Activated T-cell treated with anti-CD3 and anti-CD28 coated beads, Interleukin-2, amount 50 U/mL, for 1 hour (primary cell): ENCODE results near the gene TMBIM4.

Experiments
- DNase-seq: peaks from one replicate; pipeline ENCODE4 v3.0.0-alpha.2; 2020

The TMBIM4 gene

DNA sequence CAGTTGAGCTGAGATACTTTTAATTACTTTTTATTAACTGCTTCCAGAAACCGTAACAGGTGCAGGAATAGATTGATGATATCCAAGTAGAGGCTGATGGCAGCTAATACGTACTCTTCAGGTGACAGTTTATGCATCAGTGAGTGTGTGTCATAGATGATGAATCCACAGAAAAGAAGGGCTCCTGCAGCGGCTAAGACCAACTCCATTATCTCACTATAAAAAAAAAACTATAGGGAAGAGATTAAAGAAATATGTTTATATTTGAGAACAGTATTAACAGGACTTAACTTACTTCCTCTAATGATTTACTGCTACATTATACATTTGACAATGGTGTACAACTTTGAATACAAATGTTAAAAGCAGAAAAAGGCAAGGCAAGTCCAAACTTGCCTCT, 31.9 kb downstream of the TMBIM4 start:
- DNase-seq = no peak

DNA sequence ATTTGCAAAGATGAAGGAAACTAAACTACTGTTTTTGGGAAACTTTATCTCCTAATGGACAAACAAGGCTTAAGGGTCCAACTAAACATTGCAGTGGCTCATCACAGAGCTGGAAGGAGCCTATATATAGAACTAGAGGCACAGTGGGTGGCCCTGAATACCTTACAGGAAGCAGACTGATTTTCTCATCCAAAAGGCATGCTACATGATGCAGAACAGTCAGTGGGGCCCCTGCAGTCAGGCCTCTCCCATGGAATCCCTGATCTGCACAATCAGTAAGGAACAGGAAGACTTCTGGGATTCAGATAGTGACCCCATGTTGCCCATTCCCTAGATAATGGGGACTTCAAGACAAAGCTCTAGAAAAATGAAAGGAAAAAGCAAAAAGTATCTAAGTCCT, 37.4 kb downstream of the TMBIM4 start:
- no peak for DNase-seq

- DNase-seq = no peak
Observed at GRCh38 chr12:66131067-66131688, 38.6 kb downstream of the TMBIM4 start.

DNA sequence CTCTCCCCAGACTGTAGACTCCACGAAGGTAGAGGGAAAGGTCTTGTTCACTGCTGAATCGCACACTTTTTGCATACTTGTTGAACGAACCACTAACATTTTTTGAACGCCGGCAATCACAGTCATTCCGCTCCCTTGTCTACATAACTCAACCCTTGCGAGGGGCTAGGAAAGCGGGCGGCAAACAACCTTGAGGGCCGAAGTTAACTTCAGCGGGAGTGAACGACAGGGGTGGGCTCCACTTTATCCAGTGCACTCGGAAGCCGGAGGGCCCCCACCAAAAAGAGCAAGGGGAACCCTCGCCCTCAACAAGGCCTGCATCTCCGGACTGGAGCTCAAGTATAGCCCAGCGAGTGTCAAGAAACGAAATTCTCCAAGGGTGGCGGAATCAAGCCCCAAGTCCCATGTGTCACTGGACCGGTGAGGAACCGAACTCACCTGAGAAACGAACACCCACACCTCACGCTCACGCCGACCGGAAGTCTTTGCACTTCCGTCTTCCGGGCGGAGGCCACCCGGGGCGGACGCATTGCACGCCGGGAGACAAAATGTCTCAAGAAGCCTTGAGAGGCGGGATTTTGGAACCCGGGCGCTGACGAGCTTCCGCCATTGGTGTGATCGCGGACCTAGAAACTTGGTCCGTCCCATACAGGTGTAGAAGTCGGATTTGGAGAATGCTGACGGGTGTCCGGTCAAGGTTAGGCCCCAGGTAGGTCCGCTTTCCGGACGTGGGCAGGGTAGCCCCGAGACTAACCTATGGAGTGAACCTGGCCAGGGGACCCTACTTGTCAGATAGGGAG, 39.3 kb downstream of the TMBIM4 start, which contains the start of gene LLPH:
Gene LLPH, minus strand, starts transcription at position 484 of the 800 bp plus-strand sequence. CDS start 1,644 bp downstream, outside the sequence.
- DNase-seq = peak; percentile 86

- no peak for DNase-seq
Observed at GRCh38 chr12:66129934-66130266, 39.9 kb downstream of the TMBIM4 start.

- DNase-seq = no peak
Observed at GRCh38 chr12:66127650-66128049, 42.1 kb downstream of the TMBIM4 start.

DNA sequence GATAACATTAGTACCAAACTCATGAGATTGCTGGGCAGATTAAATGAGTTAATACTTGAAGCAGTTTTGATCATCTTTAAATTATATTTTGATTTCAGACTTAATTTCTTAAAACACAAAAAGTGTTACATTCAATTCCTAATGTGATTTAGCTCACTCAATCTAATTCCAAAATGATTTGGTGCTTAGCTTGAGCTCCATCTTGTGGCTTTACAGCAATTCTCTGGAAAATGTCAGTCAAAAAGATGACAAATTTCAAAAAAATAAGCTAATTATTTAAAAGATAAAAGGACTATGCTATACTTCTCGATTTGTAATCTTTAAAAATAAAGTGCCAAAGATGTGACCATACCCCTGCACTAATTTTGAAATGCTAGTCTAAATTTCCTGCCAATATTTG, 49.3 kb downstream of the TMBIM4 start:
- no peak for DNase-seq

DNA sequence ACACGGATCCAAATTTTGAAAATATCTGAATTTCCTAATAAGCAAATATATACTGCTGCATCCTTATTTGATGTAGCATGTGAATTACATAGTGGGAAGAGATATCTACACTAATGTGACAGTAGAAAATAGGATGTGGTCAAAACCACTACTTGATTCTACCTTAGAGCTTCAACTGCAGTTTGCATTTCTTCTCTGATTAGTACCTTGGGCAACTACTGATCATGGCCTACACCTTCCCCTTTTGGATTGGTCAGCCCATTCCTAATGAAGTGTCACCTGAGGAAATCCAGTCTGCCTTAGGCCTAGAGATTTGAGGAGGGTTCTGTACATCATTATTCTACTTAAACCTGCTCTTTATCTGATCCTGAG, 49.9 kb downstream of the TMBIM4 start:
- DNase-seq = no peak

DNA sequence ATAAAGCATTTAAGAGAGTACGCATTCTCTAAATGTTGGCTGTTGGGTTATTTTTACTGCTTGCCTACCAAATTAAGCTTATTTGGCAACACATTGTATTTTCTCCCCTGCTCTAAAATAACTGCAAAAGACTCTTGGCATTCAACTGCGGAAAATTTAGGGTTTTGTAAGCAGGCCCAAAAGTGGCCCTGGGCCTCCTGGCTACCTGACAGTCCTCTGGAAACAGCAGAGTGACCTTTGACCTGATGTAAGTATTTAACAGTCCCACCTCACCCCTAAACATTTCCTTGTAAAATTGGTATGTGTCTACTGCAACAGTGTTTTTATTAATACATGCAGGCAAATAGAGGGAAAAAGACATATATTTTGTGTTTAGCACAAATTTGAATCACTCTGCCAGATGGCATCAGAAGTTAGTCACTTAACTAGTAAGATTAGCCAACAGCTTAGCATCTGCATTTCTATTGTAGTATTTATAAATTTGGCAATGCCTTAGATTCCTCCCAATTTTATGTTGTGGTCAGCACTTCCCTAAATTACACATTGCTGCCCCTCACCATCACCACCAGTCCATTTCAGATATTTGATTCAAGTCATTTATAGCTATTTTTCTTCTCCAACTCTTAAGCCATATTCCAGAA, 50.4 kb downstream of the TMBIM4 start:
- DNase-seq = no peak

DNA sequence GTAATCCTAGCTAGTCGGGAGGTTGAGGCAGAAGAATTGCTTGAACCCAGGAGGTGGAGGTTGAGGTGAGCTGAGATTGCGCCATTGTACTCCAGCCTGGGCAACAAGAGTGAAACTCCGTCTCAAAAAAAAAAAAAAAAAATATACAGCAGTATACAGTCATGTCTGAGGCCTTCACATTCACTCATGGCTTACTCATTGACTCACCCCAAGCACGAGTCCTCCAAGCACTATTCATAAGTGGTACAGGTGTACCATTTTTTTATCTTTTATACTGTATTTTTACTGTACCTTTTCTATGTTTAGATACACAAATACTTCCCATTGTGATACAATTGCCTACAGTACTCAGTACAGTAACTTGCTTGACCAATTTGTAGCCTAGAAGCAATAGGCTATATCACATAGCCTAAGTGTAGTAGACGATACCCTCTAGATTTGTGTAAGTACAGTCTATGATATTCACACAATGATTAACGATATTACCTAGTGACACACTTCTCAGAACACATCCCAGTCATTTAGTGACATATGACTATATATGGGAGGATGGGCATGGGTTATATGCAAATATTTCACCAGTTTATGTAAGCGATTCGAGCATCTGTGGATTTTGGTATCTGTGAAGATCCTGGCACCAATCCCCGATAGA, 51.4 kb downstream of the TMBIM4 start:
- DNase-seq = no peak

DNA sequence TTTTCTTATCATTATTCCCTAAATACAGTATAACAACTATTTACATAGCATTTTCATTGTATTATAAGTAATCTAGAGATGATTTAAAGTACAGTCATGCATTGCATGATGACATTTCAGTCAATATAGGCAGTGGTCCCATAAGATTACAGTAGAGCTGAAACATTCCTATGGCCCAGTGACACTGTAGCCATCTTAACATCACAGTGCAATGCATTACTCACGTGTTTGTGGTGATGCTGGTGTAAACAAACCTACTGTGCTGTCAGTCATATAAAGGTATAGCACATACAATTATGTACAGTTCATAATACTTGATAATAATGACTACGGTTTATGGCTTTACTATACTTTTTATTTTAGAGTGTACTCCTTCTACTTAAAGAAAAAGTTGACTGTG, 52.6 kb downstream of the TMBIM4 start:
- no peak for DNase-seq

DNA sequence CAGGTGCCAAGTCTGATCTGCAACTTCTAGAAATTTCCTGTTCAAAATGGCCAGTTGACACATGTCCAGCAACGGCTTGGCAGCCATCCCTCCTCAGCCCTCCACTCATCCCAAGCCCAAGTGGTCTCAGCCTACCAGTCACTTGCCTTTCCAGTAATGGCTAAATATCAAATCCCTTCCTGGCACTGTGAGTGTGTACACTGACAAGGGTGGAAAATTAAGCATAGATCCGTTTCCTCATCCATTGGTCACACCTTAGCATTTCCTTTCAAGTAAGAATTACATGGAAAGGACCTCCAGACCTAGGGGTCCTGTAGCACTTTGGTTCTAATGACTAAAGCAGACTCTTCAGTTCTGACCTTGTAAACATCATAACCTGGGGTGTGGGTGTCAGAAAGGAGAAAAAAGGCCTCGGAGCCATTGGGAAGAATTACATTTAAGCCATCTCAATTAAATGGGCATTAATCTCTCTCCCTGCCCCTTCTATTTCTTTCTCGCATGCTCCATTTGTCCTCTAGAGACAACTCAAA, 54.7 kb downstream of the TMBIM4 start:
- DNase-seq = no peak

DNA sequence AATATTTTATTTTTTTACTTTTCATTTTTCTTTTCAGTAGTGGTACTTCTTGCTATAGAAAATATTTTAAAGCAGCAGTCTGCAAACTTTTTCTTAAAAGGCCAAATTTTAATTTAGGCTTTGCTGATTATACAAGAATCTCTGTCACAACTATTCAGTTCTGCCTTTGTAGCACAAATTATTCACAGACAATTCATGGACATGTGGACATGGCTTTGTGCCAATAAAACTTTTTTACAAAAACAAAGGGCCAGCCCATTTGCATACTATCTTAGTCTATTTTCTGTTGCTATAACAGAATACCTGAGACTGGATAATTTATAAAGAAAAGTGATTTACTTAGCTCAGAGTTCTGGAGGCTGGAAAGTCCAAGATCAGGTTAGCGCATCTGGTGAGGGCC, 56.3 kb downstream of the TMBIM4 start:
- no peak for DNase-seq

- DNase-seq = no peak
Observed at GRCh38 chr12:66111605-66112004, 58.2 kb downstream of the TMBIM4 start.

DNA sequence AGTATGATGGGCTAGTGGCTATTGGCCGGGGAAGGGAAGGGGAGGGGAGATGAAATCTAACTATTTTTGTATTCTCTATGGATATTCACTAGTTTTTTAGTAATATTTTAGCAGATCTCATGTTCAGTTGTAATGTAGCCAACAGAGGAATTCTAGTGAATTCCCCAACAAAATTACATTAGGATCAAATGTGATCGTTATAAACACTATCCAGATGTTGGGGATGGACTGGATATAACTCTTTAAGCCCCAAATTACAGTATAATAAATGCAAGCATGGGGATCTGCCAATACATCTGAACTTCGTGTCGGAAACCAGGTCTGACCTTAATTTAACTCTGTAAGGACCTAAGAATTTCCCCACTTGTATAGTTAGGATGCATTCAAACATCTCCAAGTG, 60.7 kb downstream of the TMBIM4 start:
- no peak for DNase-seq

- DNase-seq = no peak
Observed at GRCh38 chr12:66108386-66108785, 61.4 kb downstream of the TMBIM4 start.

DNA sequence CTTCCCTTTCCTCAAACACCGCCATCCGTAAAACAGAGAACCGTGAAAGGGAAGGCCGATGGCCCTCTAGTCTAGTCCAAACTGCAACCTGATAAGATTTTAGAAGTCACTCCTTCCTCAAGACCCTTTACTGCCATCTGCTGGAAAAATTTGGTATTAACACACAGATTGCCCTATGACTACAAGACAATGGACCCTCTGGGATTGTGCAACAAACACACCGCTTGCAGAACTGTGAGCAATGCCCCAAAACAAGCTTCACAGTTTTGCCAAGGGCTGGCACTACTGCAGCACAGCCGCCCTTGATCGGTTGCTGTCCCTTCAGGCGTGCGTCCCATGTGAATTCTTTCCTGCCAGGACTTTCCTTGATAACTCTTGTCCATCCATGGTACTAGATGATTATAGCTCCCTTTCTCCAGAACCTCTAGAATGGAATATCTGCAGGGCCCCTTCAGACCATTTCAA, 62.3 kb downstream of the TMBIM4 start:
- peak; percentile 30 for DNase-seq

- no peak for DNase-seq
Observed at GRCh38 chr12:66103016-66103913, 66.5 kb downstream of the TMBIM4 start.

GRCh38 chr12:66092559-66093269, 77.1 kb downstream of the TMBIM4 start:
- DNase-seq = no peak

GRCh38 chr12:66090157-66090556, 79.6 kb downstream of the TMBIM4 start:
- no peak for DNase-seq

DNA sequence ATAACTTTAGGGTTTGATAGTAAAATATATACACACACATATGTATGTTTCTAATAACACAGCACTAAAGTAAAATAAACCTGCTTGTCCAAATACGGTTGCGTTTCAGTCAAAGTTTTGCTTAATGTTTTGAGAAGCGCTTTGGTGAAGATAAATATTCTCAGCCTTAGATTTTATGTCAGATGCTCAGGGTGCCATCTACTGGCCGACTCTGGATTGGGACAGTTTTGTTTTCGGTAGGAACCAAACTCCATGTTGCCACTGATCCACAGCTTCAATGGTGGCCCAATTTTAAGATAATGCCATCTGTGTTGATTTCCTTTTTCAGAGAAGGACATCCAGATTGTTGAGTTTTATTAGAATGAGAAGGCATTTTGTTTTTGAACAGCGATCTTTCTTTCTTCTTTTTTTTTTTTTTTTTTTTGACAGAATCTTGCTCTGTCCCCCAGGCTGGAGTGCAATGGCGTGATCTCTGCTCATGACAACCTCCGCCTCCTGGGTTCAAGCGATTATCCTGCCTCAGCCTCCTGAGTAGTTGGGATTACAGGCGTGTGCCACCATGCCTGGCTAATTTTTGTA, 82.3 kb downstream of the TMBIM4 start:
- DNase-seq = peak; percentile 45
